Suprapubic skin (tissue), 3 donors: Measurements from ENCODE around the gene IFIT1B.

Experiments used
- CTCF ChIP-seq, 2 donors: fragments of 200-600 bp in 1 of 2; fragments of 450-650 bp in 1 of 2; sonication (generic) in 1 of 2; IDR thresholded peaks; one replicate each; pipeline ENCODE4 v1.5.1; 2016 to 2019; ENCODE audit warnings: antibody characterized with exemption in 2 of 2, mild to moderate bottlenecking in 1 of 2, moderate library complexity in 1 of 2
- POLR2AphosphoS5 ChIP-seq, 3 donors: sonication (generic); formaldehyde crosslinking; IDR thresholded peaks; one replicate each; pipeline ENCODE4 v1.6.1; 2017; ENCODE audit warnings: antibody characterized with exemption in 3 of 3

GRCh38 chr10:89414146-89414878 is 36.5 kb downstream of the IFIT1B start, which contains the start of gene IFIT5:
- TF ChIP-seq CTCF (IDR thresholded peaks at IDR 0.05) (no peak), POLR2AphosphoS5 (IDR thresholded peaks at IDR 0.05) (peak in 1 of 3 donors; percentile 7)
